A549 (cell line): Measurements from ENCODE around the gene GTF2H4. TPM values are rescaled to one million over a fixed set of nuclear protein-coding genes. Genes with fewer than 3 reads are reported as not detected.

Experiments used
- ATAC-seq, 2 experiments: fragments of 200-7000 bp in 1 of 2; fragments of >200 bp in 1 of 2; cut with Nextera tagmentation in 1 of 2; cut with Tn5 transposase in 1 of 2; 3 replicates each; pipeline versions ENCODE4 v1.8.0 to v1.9.1; 2018 to 2020; ENCODE audit warnings: mild to moderate bottlenecking in 1 of 2, moderate library complexity in 1 of 2
- CTCF ChIA-PET: fragments of 300-600 bp; sonication (Branson Sonifier 250); formaldehyde crosslinking; extraction: SDS; loops from one replicate; lab custom pipeline; 2021; ENCODE audit warnings: antibody characterized with exemption, inconsistent platforms; lab: Yijun Ruan, JAX
- POLR2A ChIA-PET: fragments of 350-600 bp; formaldehyde crosslinking; extraction: SDS; loops from one replicate; lab custom pipeline; 2021; ENCODE audit warnings: antibody characterized with exemption, inconsistent platforms; lab: Yijun Ruan, JAX
- DNase-seq, 2 experiments: peaks; one replicate each; pipeline versions ENCODE4 v3.0.0 to v3.0.0-alpha.2; 2011 to 2016; ENCODE audit warnings: low read depth in 1 of 2, low spot score in 1 of 2
- FAIRE-seq: peaks from 2 replicates; lab custom pipeline; 2011; peaks lifted over from hg19 to GRCh38; lab: Jason Lieb, UNC
- H3K27ac ChIP-seq, 2 experiments: fragments of >200 bp; sonication (Bioruptor Twin); formaldehyde crosslinking; 3 replicates each; pipeline ENCODE4 v1.5.1; 2016 to 2017
- H3K4me1 ChIP-seq: fragments of >200 bp; sonication (Bioruptor Twin); formaldehyde crosslinking; 3 replicates; pipeline ENCODE4 v1.6.1; 2016
- H3K4me2 ChIP-seq: fragments of >200 bp; sonication (Bioruptor Twin); formaldehyde crosslinking; 3 replicates; pipeline ENCODE4 v1.6.1; 2016
- H3K4me3 ChIP-seq: fragments of >200 bp; sonication (Bioruptor Twin); formaldehyde crosslinking; 3 replicates; pipeline ENCODE4 v1.5.1; 2016
- H3K9me3 ChIP-seq: fragments of >200 bp; sonication (Bioruptor Twin); formaldehyde crosslinking; 3 replicates; pipeline ENCODE4 v1.6.1; 2016
- BHLHE40 ChIP-seq: IDR thresholded peaks from 2 replicates; pipeline ENCODE4 v1.6.1; 2012; ENCODE audit warnings: low read depth, low read length, inconsistent platforms
- CBX2 ChIP-seq: fragments of 200-600 bp; sonication (generic); IDR thresholded peaks from 2 replicates; pipeline ENCODE4 v1.6.1; 2016; ENCODE audit warnings: low read depth, mild to moderate bottlenecking, borderline replicate concordance
- CEBPB ChIP-seq, 2 experiments: fragments of >200 bp in 1 of 2; sonication (Bioruptor Twin) in 1 of 2; formaldehyde crosslinking in 1 of 2; IDR thresholded peaks; 2 replicates each; pipeline ENCODE4 v1.6.1; 2012 to 2016
- CHD2 ChIP-seq: fragments of 150-350 bp; IDR thresholded peaks from 2 replicates; pipeline ENCODE4 v1.6.1; 2014; ENCODE audit warnings: low read length; ENCODE audit not compliant: partially characterized antibody
- EHF ChIP-seq: fragments of 250-450 bp; sonication (Bioruptor Pico); IDR thresholded peaks from 2 replicates; pipeline ENCODE4 v1.5.0; 2020; ENCODE audit warnings: mild to moderate bottlenecking
- ELK1 ChIP-seq: fragments of 150-350 bp; IDR thresholded peaks from 2 replicates; pipeline ENCODE4 v1.6.1; 2014; ENCODE audit warnings: low read depth, mild to moderate bottlenecking, low read length
- FOSL2 ChIP-seq, 2 experiments: fragments of 450-650 bp in 1 of 2; fragments of >200 bp in 1 of 2; sonication (Bioruptor Twin) in 1 of 2; formaldehyde crosslinking; IDR thresholded peaks; 2 replicates each; pipeline versions ENCODE4 v1.5.0 to v1.6.1; 2016 to 2020; ENCODE audit warnings: mild to moderate bottlenecking in 1 of 2, moderate library complexity in 1 of 2
- HOXA7 ChIP-seq: fragments of 250-450 bp; sonication (Bioruptor Pico); IDR thresholded peaks from 2 replicates; pipeline ENCODE4 v1.5.0; 2020; ENCODE audit warnings: mild to moderate bottlenecking, moderate library complexity
- KDM1A ChIP-seq: fragments of 200-600 bp; sonication (generic); IDR thresholded peaks from 2 replicates; pipeline ENCODE4 v1.6.1; 2016; ENCODE audit warnings: low read depth, mild to moderate bottlenecking
- MAZ ChIP-seq: fragments of 150-350 bp; IDR thresholded peaks from 2 replicates; pipeline ENCODE4 v1.6.1; 2014; ENCODE audit warnings: antibody characterized with exemption, low read depth, low read length, borderline replicate concordance
- NFE2L2 ChIP-seq: fragments of 150-350 bp; conservative IDR thresholded peaks from 2 replicates; pipeline ENCODE4 v1.6.1; 2014; ENCODE audit warnings: low read length
- NPAS2 ChIP-seq: fragments of 250-450 bp; sonication (Bioruptor Pico); IDR thresholded peaks from 2 replicates; pipeline ENCODE4 v1.8.0; 2022; ENCODE audit warnings: mild to moderate bottlenecking, moderate library complexity, borderline replicate concordance
- POLR2A ChIP-seq: IDR thresholded peaks from 2 replicates; pipeline ENCODE4 v1.6.1; 2012; ENCODE audit warnings: mild to moderate bottlenecking, low read length
- POLR2AphosphoS2 ChIP-seq: conservative IDR thresholded peaks from 2 replicates; pipeline ENCODE4 v1.6.1; 2012; ENCODE audit warnings: low read length, improper control_type of control experiment, inconsistent platforms
- RNF2 ChIP-seq: fragments of 200-600 bp; sonication (generic); IDR thresholded peaks from 2 replicates; pipeline ENCODE4 v1.6.1; 2016; ENCODE audit warnings: low read depth, mild to moderate bottlenecking, antibody characterized with exemption, moderate library complexity, borderline replicate concordance
- SMC3 ChIP-seq: fragments of >200 bp; sonication (Bioruptor Twin); formaldehyde crosslinking; IDR thresholded peaks from 3 replicates; pipeline ENCODE4 v1.6.1; 2018; ENCODE audit warnings: inconsistent platforms
- ZSCAN20 ChIP-seq: fragments of 250-450 bp; sonication (Bioruptor Pico); IDR thresholded peaks from 2 replicates; pipeline ENCODE4 v1.8.0; 2022; ENCODE audit warnings: mild to moderate bottlenecking, moderate library complexity
- WGBS: methylation state at CpG from one replicate; pipeline ENCODE4 v1.1.6; 2017; ENCODE audit errors: missing lambda C conversion rate; 5-methylcytosine and 5-hydroxymethylcytosine counted together
- polyA plus RNA-seq, 4 experiments: library from polyadenylated mRNA; depleted of rRNA in 3 of 4; stranded (reverse); fragments of >200 nt; fragmentation: RNase III in 1 of 4; extraction: RNeasy Plus Mini Kit Qiagen cat#74134 plus additional on column Dnase treatment in 1 of 4; gene quantifications; 2 replicates in 3 of 4; 3 replicates in 1 of 4; pipeline ENCODE4 v1.2.3, GENCODE V29; 2011 to 2017
- TF ChIP-seq, protein P1 (sequence below): fragments of 250-450 bp; sonication (Bioruptor Pico); IDR thresholded peaks from 2 replicates; pipeline ENCODE4 v1.5.0; 2021; ENCODE audit warnings: mild to moderate bottlenecking, moderate library complexity, borderline replicate concordance
- TF ChIP-seq, protein P2 (sequence below): fragments of 250-450 bp; sonication (Bioruptor Pico); IDR thresholded peaks from 2 replicates; pipeline ENCODE4 v1.5.0; 2020; ENCODE audit warnings: low read depth, mild to moderate bottlenecking, moderate library complexity
- TF ChIP-seq, protein P3 (sequence below): IDR thresholded peaks from 2 replicates; pipeline ENCODE4 v1.6.1; 2012; ENCODE audit warnings: low read depth, borderline replicate concordance
- TF ChIP-seq, protein P4 (sequence below): fragments of >200 bp; sonication (Bioruptor Twin); formaldehyde crosslinking; IDR thresholded peaks from 3 replicates; pipeline ENCODE4 v1.6.1; 2016

The GTF2H4 gene
- polyA plus RNA-seq, 2 of the 4 experiments (the other 2 are of a cell fraction), result 19.7 to 24.1 TPM

DNA sequence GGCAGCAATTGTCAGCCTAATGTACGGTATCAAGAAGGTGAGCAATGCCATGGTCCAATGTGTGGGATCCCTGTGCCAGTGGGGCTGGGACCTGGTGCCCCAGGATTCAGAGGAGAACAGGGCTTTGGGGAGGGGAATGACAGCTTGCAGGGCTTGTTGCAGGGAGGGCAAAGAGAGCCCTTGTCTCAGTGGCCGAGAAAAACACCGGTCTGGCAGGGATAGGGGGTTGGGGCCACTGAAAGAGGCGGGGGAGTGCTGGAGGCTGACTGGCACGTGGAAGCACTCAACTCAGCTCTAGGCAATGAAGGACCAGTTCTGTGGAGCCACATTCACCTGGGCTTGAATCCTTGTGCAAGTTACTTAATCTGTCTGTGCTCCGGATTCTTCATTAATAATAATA, 29.3 kb downstream of the GTF2H4 start:
- CTCF ChIA-PET, result no interaction called here
- WGBS, result 74% methylated on average over 6 of the region's 6 CpGs
- TF ChIP-seq POLR2A, result no peak
- no peak for TF ChIP-seq ZSCAN20 (CRISPR knock-in tag)
- TF ChIP-seq, protein P1, sequence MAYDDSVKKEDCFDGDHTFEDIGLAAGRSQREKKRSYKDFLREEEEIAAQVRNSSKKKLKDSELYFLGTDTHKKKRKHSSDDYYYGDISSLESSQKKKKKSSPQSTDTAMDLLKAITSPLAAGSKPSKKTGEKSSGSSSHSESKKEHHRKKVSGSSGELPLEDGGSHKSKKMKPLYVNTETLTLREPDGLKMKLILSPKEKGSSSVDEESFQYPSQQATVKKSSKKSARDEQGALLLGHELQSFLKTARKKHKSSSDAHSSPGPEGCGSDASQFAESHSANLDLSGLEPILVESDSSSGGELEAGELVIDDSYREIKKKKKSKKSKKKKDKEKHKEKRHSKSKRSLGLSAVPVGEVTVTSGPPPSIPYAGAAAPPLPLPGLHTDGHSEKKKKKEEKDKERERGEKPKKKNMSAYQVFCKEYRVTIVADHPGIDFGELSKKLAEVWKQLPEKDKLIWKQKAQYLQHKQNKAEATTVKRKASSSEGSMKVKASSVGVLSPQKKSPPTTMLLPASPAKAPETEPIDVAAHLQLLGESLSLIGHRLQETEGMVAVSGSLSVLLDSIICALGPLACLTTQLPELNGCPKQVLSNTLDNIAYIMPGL (CRISPR knock-in tag), result no peak
- TF ChIP-seq MAZ, result no peak
- no peak for TF ChIP-seq BHLHE40
- TF ChIP-seq RNF2, result no peak
- no peak for TF ChIP-seq HOXA7 (CRISPR knock-in tag)
- TF ChIP-seq, protein P2, sequence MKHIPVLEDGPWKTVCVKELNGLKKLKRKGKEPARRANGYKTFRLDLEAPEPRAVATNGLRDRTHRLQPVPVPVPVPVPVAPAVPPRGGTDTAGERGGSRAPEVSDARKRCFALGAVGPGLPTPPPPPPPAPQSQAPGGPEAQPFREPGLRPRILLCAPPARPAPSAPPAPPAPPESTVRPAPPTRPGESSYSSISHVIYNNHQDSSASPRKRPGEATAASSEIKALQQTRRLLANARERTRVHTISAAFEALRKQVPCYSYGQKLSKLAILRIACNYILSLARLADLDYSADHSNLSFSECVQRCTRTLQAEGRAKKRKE (CRISPR knock-in tag), result no peak
- no peak for TF ChIP-seq KDM1A
- Histone ChIP-seq H3K4me2 (no peak overlapping the region), H3K4me1 (peaks cover 10% of the 10 kb centered on the region), H3K4me3 (no peak overlapping the region), H3K9me3 (no peaks in the 10 kb centered on the region), H3K27ac (no peak overlapping the region)
- ATAC-seq (no peak), FAIRE-seq (no peak), DNase-seq (no peak)
- POLR2A ChIA-PET, result no interaction called here

DNA sequence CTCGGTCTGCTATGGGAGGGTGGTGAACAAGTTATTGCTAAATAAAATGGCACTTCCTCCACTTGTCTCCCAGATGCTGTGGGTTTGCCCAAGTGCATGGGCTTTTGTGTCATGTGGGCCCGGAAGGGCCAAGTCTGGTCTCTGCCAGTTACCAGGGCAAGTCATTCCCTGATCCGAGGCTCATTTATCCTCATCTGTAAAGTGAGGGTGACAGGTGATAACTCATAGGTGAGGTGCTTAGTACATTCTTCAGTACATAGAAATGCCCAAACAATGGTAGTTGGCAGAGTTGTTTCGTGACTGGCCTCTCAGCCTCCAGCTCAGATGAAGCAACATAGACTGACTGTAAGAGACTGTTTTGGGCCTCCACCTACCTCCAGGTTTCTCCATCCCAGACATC, 30.7 kb downstream of the GTF2H4 start:
- 59% methylated on average over 4 of the region's 4 CpGs for WGBS
- FAIRE-seq (no peak), ATAC-seq (no peak), DNase-seq (no peak)
- Histone ChIP-seq H3K9me3 (no peaks in the 10 kb centered on the region), H3K4me1 (peaks cover 14% of the 10 kb centered on the region), H3K27ac (no peak overlapping the region), H3K4me3 (no peak overlapping the region), H3K4me2 (no peak overlapping the region)
- ChIA-PET POLR2A (no interaction called here), CTCF (interaction anchor here (1.0 kb wide), 1 partner anchor 260 kb away, joined by 3 read pairs; no protein-coding TSS in a partner anchor)
- TF ChIP-seq NPAS2 (CRISPR knock-in tag), result no peak
- TF ChIP-seq SMC3, result no peak
- no peak for TF ChIP-seq FOSL2 (IDR thresholded peaks at IDR 0.05)
- TF ChIP-seq FOSL2 (CRISPR knock-in tag; IDR thresholded peaks at IDR 0.05), result no peak
- no peak for TF ChIP-seq RNF2
- TF ChIP-seq, protein P2 (CRISPR knock-in tag), result no peak
- no peak for TF ChIP-seq CEBPB (IDR thresholded peaks at IDR 0.05)
- no peak for TF ChIP-seq EHF (CRISPR knock-in tag)
- no peak for TF ChIP-seq NFE2L2
- TF ChIP-seq CHD2, result no peak
- TF ChIP-seq CBX2, result no peak
- TF ChIP-seq, protein P3, sequence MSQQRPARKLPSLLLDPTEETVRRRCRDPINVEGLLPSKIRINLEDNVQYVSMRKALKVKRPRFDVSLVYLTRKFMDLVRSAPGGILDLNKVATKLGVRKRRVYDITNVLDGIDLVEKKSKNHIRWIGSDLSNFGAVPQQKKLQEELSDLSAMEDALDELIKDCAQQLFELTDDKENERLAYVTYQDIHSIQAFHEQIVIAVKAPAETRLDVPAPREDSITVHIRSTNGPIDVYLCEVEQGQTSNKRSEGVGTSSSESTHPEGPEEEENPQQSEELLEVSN, result no peak
- TF ChIP-seq, protein P4, sequence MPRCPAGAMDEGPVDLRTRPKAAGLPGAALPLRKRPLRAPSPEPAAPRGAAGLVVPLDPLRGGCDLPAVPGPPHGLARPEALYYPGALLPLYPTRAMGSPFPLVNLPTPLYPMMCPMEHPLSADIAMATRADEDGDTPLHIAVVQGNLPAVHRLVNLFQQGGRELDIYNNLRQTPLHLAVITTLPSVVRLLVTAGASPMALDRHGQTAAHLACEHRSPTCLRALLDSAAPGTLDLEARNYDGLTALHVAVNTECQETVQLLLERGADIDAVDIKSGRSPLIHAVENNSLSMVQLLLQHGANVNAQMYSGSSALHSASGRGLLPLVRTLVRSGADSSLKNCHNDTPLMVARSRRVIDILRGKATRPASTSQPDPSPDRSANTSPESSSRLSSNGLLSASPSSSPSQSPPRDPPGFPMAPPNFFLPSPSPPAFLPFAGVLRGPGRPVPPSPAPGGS, result no peak
- no peak for TF ChIP-seq MAZ
- no peak for TF ChIP-seq POLR2AphosphoS2
- TF ChIP-seq ELK1, result no peak
